GM12878 (cell line): Measurements from ENCODE around the gene UBAC2. TPM values are rescaled to one million over a fixed set of nuclear protein-coding genes. Genes with fewer than 3 reads are reported as not detected.
A peak's percentile ranks its signal among the peaks of the same experiment; 100 is the strongest.

Experiments
- ELK1 ChIP-seq: IDR thresholded peaks from 2 replicates; pipeline ENCODE4 v1.6.1; 2012; ENCODE audit warnings: low read depth, low read length, improper control_type of control experiment
- JUND ChIP-seq: IDR thresholded peaks from 2 replicates; pipeline ENCODE4 v1.6.1; 2012; ENCODE audit warnings: low read depth, mild to moderate bottlenecking, low read length, improper control_type of control experiment, moderate library complexity
- KAT2A ChIP-seq: conservative IDR thresholded peaks from 2 replicates; pipeline ENCODE4 v1.6.1; 2011; ENCODE audit warnings: low read depth, low read length; ENCODE audit not compliant: control insufficient read depth
- NR2F1 ChIP-seq: fragments of 450-650 bp; conservative IDR thresholded peaks from 2 replicates; pipeline ENCODE4 v1.6.1; 2017; ENCODE audit warnings: mild to moderate bottlenecking
- NRF1 ChIP-seq: conservative IDR thresholded peaks from 2 replicates; pipeline ENCODE4 v1.6.1; 2011; ENCODE audit warnings: mild to moderate bottlenecking, low read depth, low read length, improper control_type of control experiment
- SREBF2 ChIP-seq: IDR thresholded peaks from 2 replicates; pipeline ENCODE4 v1.6.1; 2012; ENCODE audit warnings: mild to moderate bottlenecking, low read length
- STAT3 ChIP-seq: IDR thresholded peaks from 2 replicates; pipeline ENCODE4 v1.6.1; 2011; ENCODE audit warnings: low read depth, low read length, improper control_type of control experiment
- TBL1XR1 ChIP-seq: IDR thresholded peaks from 2 replicates; pipeline ENCODE4 v1.6.1; 2012; ENCODE audit warnings: low read depth, low read length, improper control_type of control experiment
- TCF3 ChIP-seq: IDR thresholded peaks from 2 replicates; pipeline ENCODE4 v1.6.1; 2012; ENCODE audit warnings: low read depth, mild to moderate bottlenecking, low read length, borderline replicate concordance; ENCODE audit not compliant: insufficient read depth
- TCF7 ChIP-seq: IDR thresholded peaks from 2 replicates; pipeline ENCODE4 v1.6.1; 2014; ENCODE audit warnings: antibody characterized with exemption, borderline replicate concordance
- ZNF274 ChIP-seq: IDR thresholded peaks from one replicate; pipeline ENCODE4 v1.8.0; 2011; ENCODE audit not compliant: insufficient read length, insufficient read depth
- polyA plus RNA-seq, 11 experiments: library from polyadenylated mRNA; depleted of rRNA in 4 of 11; unstranded in 6 of 11; stranded (reverse) in 5 of 11; fragments of >200 nt; fragmentation: Nextera tagmentation in 4 of 11; fragmentation: Illumina TruSeq in 1 of 11; extraction: Ambion mirVana in 4 of 11; extraction: Trizol in 1 of 11; gene quantifications; 1 replicate in 1 of 11; 2 replicates in 10 of 11; pipeline versions ENCODE4 v1.2.1 to v1.2.3, GENCODE V29; 2011 to 2016; ENCODE audit warnings: inconsistent platforms in 2 of 11, missing spikeins in 2 of 11, low read depth in 1 of 11
- total RNA-seq, 4 experiments: library from RNA; depleted of rRNA in 3 of 4; stranded (reverse); fragments of >200 nt in 3 of 4; fragmentation: Illumina TruSeq in 1 of 4; extraction: Trizol in 1 of 4; gene quantifications; 2 replicates each; pipeline versions ENCODE4 v1.2.1 to v1.2.3, GENCODE V29; 2013 to 2021
- TF ChIP-seq, protein P1 (sequence below): IDR thresholded peaks from 2 replicates; pipeline ENCODE4 v1.6.1; 2012; ENCODE audit warnings: mild to moderate bottlenecking, low read depth, low read length
- TF ChIP-seq, protein P2 (sequence below): fragments of 150-350 bp; IDR thresholded peaks from 2 replicates; pipeline ENCODE4 v1.6.1; 2014; ENCODE audit warnings: mild to moderate bottlenecking, low read depth, low read length

UBAC2 gene
- total and polyA plus RNA-seq, 10 of the 15 experiments (the other 5 are each of a cell fraction or from before 2014, with no cell fraction given): 3.0 to 54.6 (median 17.4) TPM

- TF ChIP-seq KAT2A (no peak), NRF1 (no peak), STAT3 (peak; percentile 87; the same call in 1 of the 2 replicates), JUND (no peak), SREBF2 (no peak), NR2F1 (peak; percentile 90), ZNF274 (no peak), TCF7 (peak; percentile 69; the same call in 1 of the 2 replicates), ELK1 (no peak), TCF3 (no peak), TBL1XR1 (peak; percentile 98)
- TF ChIP-seq, protein P1, sequence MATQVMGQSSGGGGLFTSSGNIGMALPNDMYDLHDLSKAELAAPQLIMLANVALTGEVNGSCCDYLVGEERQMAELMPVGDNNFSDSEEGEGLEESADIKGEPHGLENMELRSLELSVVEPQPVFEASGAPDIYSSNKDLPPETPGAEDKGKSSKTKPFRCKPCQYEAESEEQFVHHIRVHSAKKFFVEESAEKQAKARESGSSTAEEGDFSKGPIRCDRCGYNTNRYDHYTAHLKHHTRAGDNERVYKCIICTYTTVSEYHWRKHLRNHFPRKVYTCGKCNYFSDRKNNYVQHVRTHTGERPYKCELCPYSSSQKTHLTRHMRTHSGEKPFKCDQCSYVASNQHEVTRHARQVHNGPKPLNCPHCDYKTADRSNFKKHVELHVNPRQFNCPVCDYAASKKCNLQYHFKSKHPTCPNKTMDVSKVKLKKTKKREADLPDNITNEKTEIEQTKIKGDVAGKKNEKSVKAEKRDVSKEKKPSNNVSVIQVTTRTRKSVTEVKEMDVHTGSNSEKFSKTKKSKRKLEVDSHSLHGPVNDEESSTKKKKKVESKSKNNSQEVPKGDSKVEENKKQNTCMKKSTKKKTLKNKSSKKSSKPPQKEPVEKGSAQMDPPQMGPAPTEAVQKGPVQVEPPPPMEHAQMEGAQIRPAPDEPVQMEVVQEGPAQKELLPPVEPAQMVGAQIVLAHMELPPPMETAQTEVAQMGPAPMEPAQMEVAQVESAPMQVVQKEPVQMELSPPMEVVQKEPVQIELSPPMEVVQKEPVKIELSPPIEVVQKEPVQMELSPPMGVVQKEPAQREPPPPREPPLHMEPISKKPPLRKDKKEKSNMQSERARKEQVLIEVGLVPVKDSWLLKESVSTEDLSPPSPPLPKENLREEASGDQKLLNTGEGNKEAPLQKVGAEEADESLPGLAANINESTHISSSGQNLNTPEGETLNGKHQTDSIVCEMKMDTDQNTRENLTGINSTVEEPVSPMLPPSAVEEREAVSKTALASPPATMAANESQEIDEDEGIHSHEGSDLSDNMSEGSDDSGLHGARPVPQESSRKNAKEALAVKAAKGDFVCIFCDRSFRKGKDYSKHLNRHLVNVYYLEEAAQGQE: 0 out of 2 replicates have a peak, but pooled peaks have one; percentile 7
- TF ChIP-seq, protein P2, sequence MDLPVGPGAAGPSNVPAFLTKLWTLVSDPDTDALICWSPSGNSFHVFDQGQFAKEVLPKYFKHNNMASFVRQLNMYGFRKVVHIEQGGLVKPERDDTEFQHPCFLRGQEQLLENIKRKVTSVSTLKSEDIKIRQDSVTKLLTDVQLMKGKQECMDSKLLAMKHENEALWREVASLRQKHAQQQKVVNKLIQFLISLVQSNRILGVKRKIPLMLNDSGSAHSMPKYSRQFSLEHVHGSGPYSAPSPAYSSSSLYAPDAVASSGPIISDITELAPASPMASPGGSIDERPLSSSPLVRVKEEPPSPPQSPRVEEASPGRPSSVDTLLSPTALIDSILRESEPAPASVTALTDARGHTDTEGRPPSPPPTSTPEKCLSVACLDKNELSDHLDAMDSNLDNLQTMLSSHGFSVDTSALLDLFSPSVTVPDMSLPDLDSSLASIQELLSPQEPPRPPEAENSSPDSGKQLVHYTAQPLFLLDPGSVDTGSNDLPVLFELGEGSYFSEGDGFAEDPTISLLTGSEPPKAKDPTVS: no peak
- TF ChIP-seq, all 136 proteins: peak for 63
Observed at GRCh38 chr13:99228737-99229691, 28.4 kb downstream of the UBAC2 start (continued).
